Measurements from ENCODE around the gene CCDC6. TPM values are rescaled to one million over a fixed set of nuclear protein-coding genes. Genes with fewer than 3 reads are reported as not detected.
A peak's percentile ranks its signal among the peaks of the same experiment; 100 is the strongest.

The CCDC6 gene
- total RNA-seq, 1 experiment from 2014 or later: 58.4 TPM

DNA sequence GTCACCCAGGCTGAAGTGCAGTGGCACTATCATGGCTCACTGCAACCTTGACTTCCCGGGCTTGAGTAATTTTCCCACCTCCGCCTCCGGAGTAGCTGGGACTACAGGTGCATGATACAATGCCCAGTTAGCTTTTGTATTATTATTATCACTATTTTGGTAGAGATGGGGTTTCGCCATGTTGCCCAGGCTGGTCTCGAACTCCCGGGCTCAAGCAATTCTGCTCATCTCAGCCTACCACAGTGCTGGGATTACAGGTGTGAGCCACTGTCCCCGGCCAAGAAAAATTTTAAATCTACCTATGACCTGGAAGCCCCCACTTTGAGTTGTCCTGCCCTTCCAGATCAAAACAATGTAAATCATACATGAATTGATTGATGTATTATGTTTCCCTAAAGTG lies 38.8 kb downstream of the CCDC6 start:
- Histone ChIP-seq H3K79me2 (ENCODE audit: insufficient read depth, low read length) (peaks cover 29% of the 10 kb centered on the region; the same call in 1 of the 2 replicates), H2BK120ac (ENCODE audit: low read depth, low read length, poor library complexity, severe bottlenecking) (no peak overlapping the region), H3K4me1 (ENCODE audit: insufficient read depth, low read length) (peaks cover 9% of the 10 kb centered on the region; the same call in 1 of the 2 replicates), H3K23me2 (ENCODE audit: insufficient read length, low read depth, low read length, poor library complexity, severe bottlenecking) (no peaks in the 10 kb centered on the region), H2BK20ac (ENCODE audit: low read depth, low read length, poor library complexity, severe bottlenecking) (no peak overlapping the region), H3K14ac (ENCODE audit: insufficient read depth, low read length) (no peak overlapping the region), H3K23ac (ENCODE audit: insufficient read length, low read depth, low read length) (no peak overlapping the region), H3K27me3 (ENCODE audit: insufficient read depth, low read length) (no peaks in the 10 kb centered on the region), H4K8ac (replicated peaks; ENCODE audit: insufficient read length, low read depth, low read length) (no peak overlapping the region), H2AK5ac (ENCODE audit: insufficient read length, low read length) (no peak overlapping the region), H3K27ac (ENCODE audit: insufficient read length, low read depth, low read length) (no peak overlapping the region), H2BK5ac (ENCODE audit: insufficient read length, low read length) (no peak overlapping the region), H3K9me3 (ENCODE audit: control insufficient read depth, low read depth, low read length) (no peaks in the 10 kb centered on the region), H2BK15ac (ENCODE audit: low read depth, low read length) (no peak overlapping the region), H3T11ph (ENCODE audit: low read length) (no peak overlapping the region), H3K4ac (ENCODE audit: low read depth, low read length) (no peak overlapping the region), H3K4me2 (ENCODE audit: insufficient read depth, insufficient read length, low read length) (no peak overlapping the region), H4K5ac (ENCODE audit: insufficient read length, low read depth, low read length) (no peak overlapping the region), H4K20me1 (ENCODE audit: control insufficient read depth, insufficient read depth, insufficient read length) (no peaks in the 10 kb centered on the region), H3K79me1 (ENCODE audit: insufficient read depth, low read depth, low read length, poor library complexity, severe bottlenecking) (no peaks in the 10 kb centered on the region), H4K91ac (ENCODE audit: insufficient read length, low read depth, low read length) (no peak overlapping the region), H2BK12ac (ENCODE audit: insufficient read length, low read depth, low read length) (no peak overlapping the region), H2AFZ (ENCODE audit: low read length) (no peak overlapping the region), H3K56ac (ENCODE audit: insufficient read length, low read depth, low read length) (no peak overlapping the region), H3K18ac (ENCODE audit: insufficient read length, low read depth, low read length) (no peak overlapping the region), H3K9ac (ENCODE audit: extremely low read depth, insufficient read length, low read length) (no peak overlapping the region)
- WGBS (ENCODE audit: extremely low coverage, insufficient read length, low lambda C conversion rate): no CpG with 5 or more reads among the region's 7 CpGs
- Mint-ChIP-seq H3K9me3 (no peaks in the 10 kb centered on the region), H3K4me3 (no peak overlapping the region), H3K4me1 (peaks cover 66 to 69% of the 10 kb centered on the region in 2 experiments), H3K36me3 (ENCODE audit: insufficient read depth in 1 of 3, low read depth in 3 of 3) (no peaks in the 10 kb centered on the region), H3K27me3 (ENCODE audit: low read depth) (no peaks in the 10 kb centered on the region), H3K27ac (peak overlapping the region in 1 of 3 experiments; percentile 3; a peak in 1 of 7 replicates)
- TF ChIP-seq, protein P1, sequence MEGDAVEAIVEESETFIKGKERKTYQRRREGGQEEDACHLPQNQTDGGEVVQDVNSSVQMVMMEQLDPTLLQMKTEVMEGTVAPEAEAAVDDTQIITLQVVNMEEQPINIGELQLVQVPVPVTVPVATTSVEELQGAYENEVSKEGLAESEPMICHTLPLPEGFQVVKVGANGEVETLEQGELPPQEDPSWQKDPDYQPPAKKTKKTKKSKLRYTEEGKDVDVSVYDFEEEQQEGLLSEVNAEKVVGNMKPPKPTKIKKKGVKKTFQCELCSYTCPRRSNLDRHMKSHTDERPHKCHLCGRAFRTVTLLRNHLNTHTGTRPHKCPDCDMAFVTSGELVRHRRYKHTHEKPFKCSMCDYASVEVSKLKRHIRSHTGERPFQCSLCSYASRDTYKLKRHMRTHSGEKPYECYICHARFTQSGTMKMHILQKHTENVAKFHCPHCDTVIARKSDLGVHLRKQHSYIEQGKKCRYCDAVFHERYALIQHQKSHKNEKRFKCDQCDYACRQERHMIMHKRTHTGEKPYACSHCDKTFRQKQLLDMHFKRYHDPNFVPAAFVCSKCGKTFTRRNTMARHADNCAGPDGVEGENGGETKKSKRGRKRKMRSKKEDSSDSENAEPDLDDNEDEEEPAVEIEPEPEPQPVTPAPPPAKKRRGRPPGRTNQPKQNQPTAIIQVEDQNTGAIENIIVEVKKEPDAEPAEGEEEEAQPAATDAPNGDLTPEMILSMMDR (conservative IDR thresholded peaks at IDR 0.05): no peak
- DNase-seq: no peak
